ENCODE results near the gene LRMDA.

- TF ChIP-seq EZH2 (IDR thresholded peaks at IDR 0.05) = no peak
- TF ChIP-seq CTCF (IDR thresholded peaks at IDR 0.05 in 2 of 3, conservative IDR thresholded peaks at IDR 0.05 in 1 of 3; ENCODE audit: borderline replicate concordance in 1 of 3, insufficient read depth in 1 of 3, low read depth in 2 of 3, low read length in 2 of 3) = no peak
- no peak for TF ChIP-seq EZH2phosphoT487 (IDR thresholded peaks at IDR 0.05; ENCODE audit: borderline replicate concordance)
- TF ChIP-seq, protein P1, sequence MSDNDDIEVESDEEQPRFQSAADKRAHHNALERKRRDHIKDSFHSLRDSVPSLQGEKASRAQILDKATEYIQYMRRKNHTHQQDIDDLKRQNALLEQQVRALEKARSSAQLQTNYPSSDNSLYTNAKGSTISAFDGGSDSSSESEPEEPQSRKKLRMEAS (IDR thresholded peaks at IDR 0.05) = peak; percentile 55
- no peak for TF ChIP-seq RAD21 (IDR thresholded peaks at IDR 0.05; ENCODE audit: low read depth)
- TF ChIP-seq SP1 (IDR thresholded peaks at IDR 0.05; ENCODE audit: low read depth) = peak; percentile 83
- peak; percentile 19; the same call in 1 of the 2 replicates for TF ChIP-seq POLR2AphosphoS5 (IDR thresholded peaks at IDR 0.05; ENCODE audit: low read depth, low read length)
- no peak for TF ChIP-seq ATF3 (IDR thresholded peaks at IDR 0.05)
- peak; percentile 89 for TF ChIP-seq CEBPB (IDR thresholded peaks at IDR 0.05; ENCODE audit: low read depth)
- TF ChIP-seq POLR2A (IDR thresholded peaks at IDR 0.05; ENCODE audit: borderline replicate concordance, extremely low read depth, insufficient read depth, insufficient read length) = no peak
- no peak for TF ChIP-seq YY1 (IDR thresholded peaks at IDR 0.05; ENCODE audit: extremely low read depth, insufficient replicate concordance, low read depth, low read length)
Measured at GRCh38 chr10:75497997-75498883, 66.8 kb downstream of the LRMDA start.

Measured in HCT116 (cell line).